Suprapubic skin (tissue), 4 donors: ENCODE data around the gene CIB4. TPM values are rescaled to one million over a fixed set of nuclear protein-coding genes. Genes with fewer than 3 reads are reported as not detected.
A peak's percentile ranks its signal among the peaks of the same experiment; 100 is the strongest.

Experiments
- DNase-seq, 2 donors: peaks; one replicate each; pipeline ENCODE4 v3.0.0-alpha.2; 2019; ENCODE audit warnings: low spot score in 2 of 2
- H3K27ac ChIP-seq: fragments of 200-600 bp; sonication (generic); one replicate; pipeline ENCODE4 v1.5.1; 2019
- H3K27me3 ChIP-seq: fragments of 200-600 bp; sonication (generic); one replicate; pipeline ENCODE4 v1.5.1; 2019
- H3K36me3 ChIP-seq: fragments of 200-600 bp; sonication (generic); one replicate; pipeline ENCODE4 v1.5.1; 2019
- H3K4me1 ChIP-seq: fragments of 200-600 bp; sonication (generic); one replicate; pipeline ENCODE4 v1.5.1; 2019
- H3K4me3 ChIP-seq: fragments of 200-600 bp; sonication (generic); one replicate; pipeline ENCODE4 v1.5.1; 2019; ENCODE audit warnings: mild to moderate bottlenecking
- H3K9me3 ChIP-seq: fragments of 200-600 bp; sonication (generic); one replicate; pipeline ENCODE4 v1.5.1; 2019
- EP300 ChIP-seq: sonication (generic); formaldehyde crosslinking; IDR thresholded peaks from one replicate; pipeline ENCODE4 v1.6.1; 2017; ENCODE audit warnings: antibody characterized with exemption
- POLR2A ChIP-seq, 2 donors: fragments of 450-650 bp; IDR thresholded peaks; one replicate each; pipeline ENCODE4 v1.6.1; 2017; ENCODE audit warnings: antibody characterized with exemption in 2 of 2, mild to moderate bottlenecking in 2 of 2, moderate library complexity in 2 of 2
- POLR2AphosphoS5 ChIP-seq, 3 donors: sonication (generic); formaldehyde crosslinking; IDR thresholded peaks; one replicate each; pipeline ENCODE4 v1.6.1; 2017; ENCODE audit warnings: antibody characterized with exemption in 3 of 3
- WGBS: methylation state at CpG from one replicate; pipeline ENCODE4 v1.1.5; 2018; 5-methylcytosine and 5-hydroxymethylcytosine counted together
- total RNA-seq, 4 donors: library from RNA; depleted of rRNA; stranded (reverse); fragments of >200 nt; gene quantifications; one replicate each; pipeline ENCODE4 v1.1.0, GENCODE V29; 2016
- TF ChIP-seq, protein P1 (sequence below), 2 donors: fragments of 200-600 bp in 1 of 2; fragments of 450-650 bp in 1 of 2; sonication (generic) in 1 of 2; IDR thresholded peaks; one replicate each; pipeline ENCODE4 v1.5.1; 2016 to 2019; ENCODE audit warnings: antibody characterized with exemption in 2 of 2, mild to moderate bottlenecking in 1 of 2, moderate library complexity in 1 of 2

Gene CIB4
- total RNA-seq, 4 donors from 2014 or later = not detected

DNA sequence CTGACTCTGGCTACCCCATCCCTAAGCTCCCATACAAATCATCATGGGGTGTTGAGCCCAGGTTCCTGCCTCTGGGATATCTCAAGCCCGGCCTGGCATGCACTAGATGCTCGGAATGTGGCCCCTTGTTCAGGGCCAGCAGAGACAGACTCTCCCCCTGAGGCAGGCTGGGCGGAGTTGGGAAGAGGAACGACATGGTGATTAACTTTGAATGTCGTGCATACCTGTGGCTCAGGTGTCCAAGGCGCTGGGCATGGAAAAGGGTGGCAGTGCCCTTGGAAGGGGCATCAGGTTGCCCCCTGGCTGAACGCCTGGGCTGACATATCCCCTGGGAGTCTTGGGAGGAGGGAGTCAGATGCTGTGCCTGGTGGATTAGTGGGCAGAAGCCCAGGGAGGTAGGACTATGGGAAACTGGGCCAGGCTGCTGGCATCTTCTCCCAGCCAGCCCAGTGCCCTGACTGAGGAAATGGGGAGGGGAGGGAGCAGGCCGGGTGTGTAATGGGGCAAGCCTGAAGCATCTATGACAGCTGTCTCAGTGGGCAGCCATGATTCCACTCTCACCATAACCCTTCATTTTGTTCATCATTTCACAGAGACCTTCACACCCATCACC lies 105.4 kb downstream of the CIB4 start:
- no peaks in the 10 kb centered on the region for H3K4me1 ChIP-seq
- no peaks in the 10 kb centered on the region for H3K36me3 ChIP-seq
- H3K9me3 ChIP-seq = no peaks in the 10 kb centered on the region
- peak; percentile 28 to 35 for DNase-seq
- 75% methylated on average over 8 of the region's 8 CpGs for WGBS
- H3K4me3 ChIP-seq = no peak overlapping the region
- TF ChIP-seq EP300 (no peak), POLR2A (IDR thresholded peaks at IDR 0.05) (no peak), POLR2AphosphoS5 (IDR thresholded peaks at IDR 0.05) (no peak)
- TF ChIP-seq, protein P1, sequence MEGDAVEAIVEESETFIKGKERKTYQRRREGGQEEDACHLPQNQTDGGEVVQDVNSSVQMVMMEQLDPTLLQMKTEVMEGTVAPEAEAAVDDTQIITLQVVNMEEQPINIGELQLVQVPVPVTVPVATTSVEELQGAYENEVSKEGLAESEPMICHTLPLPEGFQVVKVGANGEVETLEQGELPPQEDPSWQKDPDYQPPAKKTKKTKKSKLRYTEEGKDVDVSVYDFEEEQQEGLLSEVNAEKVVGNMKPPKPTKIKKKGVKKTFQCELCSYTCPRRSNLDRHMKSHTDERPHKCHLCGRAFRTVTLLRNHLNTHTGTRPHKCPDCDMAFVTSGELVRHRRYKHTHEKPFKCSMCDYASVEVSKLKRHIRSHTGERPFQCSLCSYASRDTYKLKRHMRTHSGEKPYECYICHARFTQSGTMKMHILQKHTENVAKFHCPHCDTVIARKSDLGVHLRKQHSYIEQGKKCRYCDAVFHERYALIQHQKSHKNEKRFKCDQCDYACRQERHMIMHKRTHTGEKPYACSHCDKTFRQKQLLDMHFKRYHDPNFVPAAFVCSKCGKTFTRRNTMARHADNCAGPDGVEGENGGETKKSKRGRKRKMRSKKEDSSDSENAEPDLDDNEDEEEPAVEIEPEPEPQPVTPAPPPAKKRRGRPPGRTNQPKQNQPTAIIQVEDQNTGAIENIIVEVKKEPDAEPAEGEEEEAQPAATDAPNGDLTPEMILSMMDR (IDR thresholded peaks at IDR 0.05) = no peak
- H3K27me3 ChIP-seq = peaks cover 10% of the 10 kb centered on the region
- no peak overlapping the region for H3K27ac ChIP-seq

DNA sequence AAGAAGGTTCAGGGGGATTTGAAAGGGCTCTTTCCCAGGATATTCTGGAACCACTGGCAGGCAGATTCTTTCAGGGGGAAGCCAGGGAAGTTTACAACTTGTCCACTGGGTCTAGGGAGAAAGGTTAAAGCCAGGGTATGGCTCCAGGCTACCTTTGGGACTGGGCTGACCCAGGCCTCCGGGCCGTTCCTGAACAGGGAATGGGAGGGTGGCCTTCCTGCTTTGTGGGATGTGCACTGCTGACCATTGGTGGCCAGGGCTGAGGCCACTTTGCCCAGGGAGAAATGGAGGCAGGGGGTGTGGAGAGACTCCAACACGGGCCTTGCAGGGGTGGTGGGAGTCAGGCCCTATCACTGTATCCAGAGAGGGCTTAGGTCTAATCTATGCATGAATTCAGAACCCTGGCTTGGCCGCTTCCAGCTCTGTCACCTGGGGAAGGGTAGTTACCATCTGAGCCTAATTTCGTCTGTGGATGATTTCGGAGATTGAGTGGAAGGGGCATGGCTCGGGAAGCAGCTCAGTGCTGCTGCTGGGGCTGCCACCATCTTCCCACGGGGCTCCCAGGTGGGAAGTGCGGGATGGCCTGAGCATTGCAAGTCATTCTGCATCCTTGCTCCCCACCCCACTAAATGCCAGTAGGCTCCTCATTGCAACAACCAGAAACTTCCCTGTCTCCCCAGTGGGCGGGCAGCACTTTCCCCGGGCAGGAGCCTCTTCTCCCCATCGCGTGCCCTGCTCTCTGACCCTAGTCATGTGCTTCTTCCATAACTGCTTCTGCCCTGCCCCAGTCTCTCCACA lies 106.1 kb downstream of the CIB4 start:
- no peaks in the 10 kb centered on the region for H3K9me3 ChIP-seq
- H3K4me1 ChIP-seq = no peaks in the 10 kb centered on the region
- H3K27ac ChIP-seq = no peak overlapping the region
- peaks cover 16% of the 10 kb centered on the region for H3K27me3 ChIP-seq
- H3K36me3 ChIP-seq = no peaks in the 10 kb centered on the region
- 90% methylated on average over 8 of the region's 13 CpGs for WGBS
- DNase-seq = peak; percentile 44 to 75
- no peak overlapping the region for H3K4me3 ChIP-seq
- TF ChIP-seq, protein P1 (IDR thresholded peaks at IDR 0.05) = no peak
- TF ChIP-seq EP300 (no peak), POLR2AphosphoS5 (IDR thresholded peaks at IDR 0.05) (no peak), POLR2A (IDR thresholded peaks at IDR 0.05) (no peak)

DNA sequence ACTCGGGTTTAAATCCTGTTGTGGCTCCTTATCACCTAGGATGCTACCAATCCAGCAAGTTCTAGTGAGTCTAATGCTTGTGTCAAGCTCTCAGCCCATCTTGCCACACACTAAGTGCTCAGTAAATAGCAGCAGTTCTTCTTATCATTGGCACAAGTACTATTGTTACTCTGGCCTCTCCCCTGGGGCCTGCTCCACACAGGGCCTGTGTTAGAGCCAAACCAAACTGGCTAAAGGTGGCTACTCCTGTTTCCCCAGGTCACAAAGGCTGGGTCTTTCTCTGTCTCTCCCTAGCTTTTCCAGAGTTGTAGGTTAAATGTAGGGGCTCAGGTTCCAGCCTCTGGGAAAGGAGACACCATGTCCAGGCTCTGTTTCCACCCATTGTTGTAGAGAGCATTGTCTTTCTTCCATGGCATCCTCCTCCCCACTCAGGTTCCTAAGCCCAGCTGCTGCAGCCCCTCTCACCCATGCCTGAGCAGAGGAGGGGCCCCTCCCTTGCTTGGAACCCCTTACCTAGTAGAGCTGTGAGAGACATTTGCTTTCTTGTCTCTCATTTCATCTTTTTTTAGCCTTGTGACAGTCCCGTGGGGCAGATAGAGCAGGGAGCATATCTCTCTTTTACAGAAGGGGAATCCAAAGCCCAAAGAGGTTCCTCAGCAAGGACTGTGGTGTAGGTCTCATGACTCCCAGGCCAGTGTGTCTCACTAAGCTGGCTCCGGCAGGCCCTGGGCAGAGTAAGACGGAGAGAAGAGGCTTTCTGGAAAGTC lies 106.9 kb downstream of the CIB4 start:
- H3K9me3 ChIP-seq = no peaks in the 10 kb centered on the region
- DNase-seq = peak in 1 of 2 donors; percentile 29
- H3K4me1 ChIP-seq = no peaks in the 10 kb centered on the region
- H3K27me3 ChIP-seq = peaks cover 16% of the 10 kb centered on the region
- H3K27ac ChIP-seq = no peak overlapping the region
- H3K36me3 ChIP-seq = no peaks in the 10 kb centered on the region
- no peak overlapping the region for H3K4me3 ChIP-seq
- TF ChIP-seq EP300 = no peak
- no peak for TF ChIP-seq POLR2AphosphoS5 (IDR thresholded peaks at IDR 0.05)
- TF ChIP-seq, protein P1 (IDR thresholded peaks at IDR 0.05) = no peak
- TF ChIP-seq POLR2A (IDR thresholded peaks at IDR 0.05) = no peak
- 77% methylated on average over 4 of the region's 4 CpGs for WGBS

DNA sequence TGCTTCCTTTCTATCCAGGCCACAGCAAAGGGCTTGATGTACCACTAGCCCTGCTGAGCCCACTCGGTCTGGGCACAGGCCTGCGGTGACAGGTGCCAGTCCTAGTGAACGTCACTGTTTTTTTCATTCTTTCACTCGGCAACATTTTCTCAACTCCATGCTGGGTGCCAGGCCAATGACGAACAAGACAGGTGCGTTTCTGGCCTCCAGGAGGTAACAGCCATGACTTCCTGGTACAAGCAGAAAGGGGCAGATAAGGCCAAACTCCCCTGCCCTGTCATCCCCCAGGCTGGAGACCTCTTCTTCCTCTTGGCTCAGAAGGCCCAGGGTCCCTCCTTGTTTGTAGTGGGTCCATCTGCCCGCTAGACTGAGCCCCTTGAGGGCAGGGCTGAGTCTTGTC lies 107.5 kb downstream of the CIB4 start:
- H3K36me3 ChIP-seq = no peaks in the 10 kb centered on the region
- no peaks in the 10 kb centered on the region for H3K9me3 ChIP-seq
- peak; percentile 16 to 29 for DNase-seq
- peaks cover 16% of the 10 kb centered on the region for H3K27me3 ChIP-seq
- H3K4me1 ChIP-seq = no peaks in the 10 kb centered on the region
- no peak for TF ChIP-seq EP300
- TF ChIP-seq, protein P1 (IDR thresholded peaks at IDR 0.05) = no peak
- no peak for TF ChIP-seq POLR2AphosphoS5 (IDR thresholded peaks at IDR 0.05)
- TF ChIP-seq POLR2A (IDR thresholded peaks at IDR 0.05) = no peak
- H3K27ac ChIP-seq = no peak overlapping the region
- 84% methylated on average over 7 of the region's 7 CpGs for WGBS
- no peak overlapping the region for H3K4me3 ChIP-seq
